Erythroblast (primary cell): ENCODE measurements around the gene ARID1B.

Experiments
- GATA1 ChIP-seq: IDR thresholded peaks from 2 replicates; pipeline ENCODE4 v1.6.1; 2011; ENCODE audit warnings: low read depth, mild to moderate bottlenecking, control low read depth, low read length, moderate library complexity
- POLR2A ChIP-seq: IDR thresholded peaks from 2 replicates; pipeline ENCODE4 v1.6.1; 2011; ENCODE audit warnings: mild to moderate bottlenecking, low read length

DNA sequence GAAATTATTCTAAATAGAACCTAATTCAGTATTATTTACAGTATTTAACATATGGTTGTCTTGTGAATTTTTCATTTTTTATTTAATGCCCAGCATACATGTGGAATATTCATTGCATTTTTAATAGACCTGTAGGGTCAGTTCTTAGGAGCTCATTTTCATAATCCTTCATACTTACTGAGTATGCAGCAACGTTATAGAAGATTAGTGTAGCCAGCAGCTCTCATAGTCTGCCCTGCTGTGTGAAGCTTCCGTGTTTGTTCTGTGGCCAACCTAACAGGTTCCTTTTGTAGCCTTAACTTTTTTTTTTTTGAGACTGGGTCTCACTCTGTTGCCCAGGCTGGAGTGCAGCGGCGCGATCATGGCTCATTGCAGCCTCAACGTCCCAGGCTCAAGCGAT, 261.4 kb downstream of the ARID1B start:
- TF ChIP-seq POLR2A (no peak), GATA1 (no peak)
